CD8-positive, alpha-beta memory T cell (primary cell): ENCODE measurements around the gene TMSB10. TPM values are rescaled to one million over a fixed set of nuclear protein-coding genes. Genes with fewer than 3 reads are reported as not detected.
"Not testable (repeated sequence)": the region's sequence is repeated elsewhere in the genome, so short reads cannot be mapped to it uniquely, and the experiment has no call there.

Experiments
- CTCF ChIA-PET: fragments of 350-600 bp; sonication (Branson Sonifier 250); formaldehyde crosslinking; loops from one replicate; lab custom pipeline; 2021; ENCODE audit warnings: antibody characterized with exemption; lab: Charles Lee
- POLR2A ChIA-PET: fragments of 350-600 bp; sonication (Branson Sonifier 250); formaldehyde crosslinking; loops from one replicate; lab custom pipeline; 2021; ENCODE audit warnings: antibody characterized with exemption; lab: Charles Lee
- DNase-seq, 5 donors: peaks; one replicate each; pipeline versions ENCODE4 v3.0.0 to v3.0.0-alpha.2; 2020 to 2022; ENCODE audit warnings: mixed read lengths in 1 of 5
- H3K27ac ChIP-seq: one replicate; pipeline ENCODE4 v1.7.0; 2013; ENCODE audit warnings: low read depth, mild to moderate bottlenecking, low read length, moderate library complexity
- H3K27me3 ChIP-seq: 2 replicates; pipeline ENCODE4 v1.7.0; 2013; ENCODE audit warnings: low read length, mild to moderate bottlenecking; ENCODE audit not compliant: insufficient read depth, poor library complexity, severe bottlenecking
- H3K36me3 ChIP-seq: 2 replicates; pipeline ENCODE4 v1.7.0; 2013; ENCODE audit warnings: mild to moderate bottlenecking, low read length, moderate library complexity; ENCODE audit not compliant: insufficient read depth
- H3K4me1 ChIP-seq: 2 replicates; pipeline ENCODE4 v1.7.0; 2013; ENCODE audit warnings: mild to moderate bottlenecking, low read length, moderate library complexity; ENCODE audit not compliant: insufficient read depth
- H3K4me3 ChIP-seq: 2 replicates; pipeline ENCODE4 v1.7.0; 2013; ENCODE audit warnings: mild to moderate bottlenecking, low read length
- H3K9me3 ChIP-seq: 2 replicates; pipeline ENCODE4 v1.7.0; 2013; ENCODE audit warnings: mild to moderate bottlenecking, low read length
- H3K27ac Mint-ChIP-seq, 8 donors: one replicate each; pipeline ENCODE4 v1.8.0; 2020 to 2021; ENCODE audit warnings: mixed read lengths in 8 of 8, mild to moderate bottlenecking in 6 of 8, inconsistent platforms in 3 of 8, moderate library complexity in 3 of 8
- H3K27me3 Mint-ChIP-seq, 2 donors: one replicate each; pipeline ENCODE4 v1.8.0; 2020 to 2021; ENCODE audit warnings: mixed read lengths in 2 of 2, mild to moderate bottlenecking in 1 of 2, moderate library complexity in 1 of 2
- H3K36me3 Mint-ChIP-seq, 3 donors: one replicate each; pipeline ENCODE4 v1.8.0; 2020 to 2021; ENCODE audit warnings: mixed read lengths in 3 of 3, inconsistent platforms in 1 of 3, mild to moderate bottlenecking in 1 of 3
- H3K4me1 Mint-ChIP-seq, 3 donors: one replicate each; pipeline ENCODE4 v1.8.0; 2020 to 2021; ENCODE audit warnings: mixed read lengths in 3 of 3, inconsistent platforms in 1 of 3, mild to moderate bottlenecking in 1 of 3
- H3K4me3 Mint-ChIP-seq, 7 donors: one replicate each; pipeline ENCODE4 v1.8.0; 2020 to 2021; ENCODE audit warnings: mixed read lengths in 7 of 7, mild to moderate bottlenecking in 6 of 7, moderate library complexity in 4 of 7, inconsistent platforms in 2 of 7
- H3K9me3 Mint-ChIP-seq, 5 donors: one replicate each; pipeline ENCODE4 v1.8.0; 2020 to 2022; ENCODE audit warnings: mixed read lengths in 5 of 5, mild to moderate bottlenecking in 3 of 5, moderate library complexity in 2 of 5, inconsistent platforms in 1 of 5
- polyA plus RNA-seq: library from polyadenylated mRNA; unstranded; fragments of 300-500 nt; fragmentation: Illumina TruSeq; gene quantifications from one replicate; pipeline ENCODE4 v1.2.3, GENCODE V29; 2021
- total RNA-seq, 2 experiments: library from RNA; stranded (reverse); gene quantifications; one replicate each; pipeline ENCODE4 v1.2.3, GENCODE V29; 2021

The TMSB10 gene
- total and polyA plus RNA-seq, 3 experiments from 2014 or later, result 1,121 to 4,836 (median 1,125) TPM

DNA sequence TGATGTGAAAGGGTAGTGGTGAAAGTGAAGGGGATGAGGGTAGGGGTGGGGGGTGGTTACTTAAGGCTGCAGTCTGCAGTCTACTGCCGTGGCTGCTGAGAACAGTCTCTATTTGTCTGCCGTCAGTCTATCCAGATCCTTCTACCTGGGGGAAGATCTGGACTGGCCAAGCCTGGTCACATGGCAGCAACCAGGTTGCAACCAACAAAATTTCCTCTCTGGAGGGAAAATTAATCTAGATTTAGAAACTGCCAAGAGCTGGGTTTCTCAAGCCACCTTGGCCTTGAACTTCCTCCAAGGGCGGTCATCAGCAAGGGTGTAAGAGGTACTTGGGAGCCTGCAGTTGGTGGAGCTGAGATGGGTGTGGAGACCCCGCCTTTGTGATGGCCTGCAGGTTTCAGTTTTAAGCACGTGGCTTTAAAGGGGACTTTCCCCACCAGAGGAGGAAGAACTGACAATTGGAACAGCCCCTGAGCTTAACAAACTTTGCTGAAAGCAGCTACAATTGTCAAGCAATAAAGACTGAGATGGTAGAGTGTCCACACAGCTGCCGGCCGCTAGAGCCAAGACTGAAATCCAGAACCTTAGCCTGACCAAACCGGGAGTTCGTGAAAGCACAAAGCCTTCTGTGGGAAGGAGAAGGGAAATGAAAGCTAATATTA lies 34.1 kb downstream of the TMSB10 start:
- no peaks in the 10 kb centered on the region for H3K9me3 ChIP-seq
- Mint-ChIP-seq H3K4me1 (peaks cover 21 to 36% (median 36%) of the 10 kb centered on the region in 3 donors), H3K9me3 (no peaks in the 10 kb centered on the region), H3K27ac (peak overlapping the region; percentile 92 to 100 (median 97)), H3K27me3 (no peaks in the 10 kb centered on the region), H3K4me3 (peak overlapping the region; percentile 39 to 91 (median 81)), H3K36me3 (no peaks in the 10 kb centered on the region)
- ChIA-PET CTCF (interaction anchor here (0.7 to 9.8 kb wide), 10 partner anchors 9 to 156 kb away, joined by 3 to 97 read pairs (median 4); partner anchors contain the start of gene TRABD2A), POLR2A (interaction anchor here (0.5 to 5.1 kb wide), 9 partner anchors 9 to 161 kb away, joined by 3 to 46 read pairs (median 5); partner anchors contain the start of genes KCMF1 and TRABD2A)
- peak overlapping the region; percentile 47 for H3K27ac ChIP-seq
- H3K27me3 ChIP-seq, result no peaks in the 10 kb centered on the region
- DNase-seq, result peak; percentile 57 to 82 (median 70)
- peak overlapping the region; percentile 54 for H3K4me3 ChIP-seq
- no peaks in the 10 kb centered on the region for H3K36me3 ChIP-seq
- peaks cover 21% of the 10 kb centered on the region for H3K4me1 ChIP-seq

DNA sequence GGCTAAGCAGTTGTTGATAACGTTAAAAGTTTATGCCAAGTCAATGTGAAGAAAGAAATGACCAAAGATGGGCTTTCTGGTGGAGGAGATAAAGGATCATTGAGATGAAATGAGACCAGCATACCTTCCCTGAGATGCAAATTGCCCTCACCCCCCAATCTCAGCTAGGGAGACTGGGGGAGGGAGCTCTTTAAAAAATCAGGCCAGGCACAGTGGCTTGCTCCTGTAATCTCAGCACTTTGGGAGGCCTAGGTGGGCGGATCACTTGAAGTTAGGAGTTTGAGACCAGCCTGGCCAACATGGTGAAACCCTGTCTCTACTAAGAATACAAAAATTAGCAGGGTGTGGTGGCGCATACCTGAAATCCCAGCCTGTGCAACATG lies 34.6 kb downstream of the TMSB10 start:
- POLR2A ChIA-PET, result interaction anchor here (0.8 to 5.1 kb wide), 7 partner anchors 10 to 60 kb away, joined by 3 to 46 read pairs (median 5); partner anchors contain the start of genes KCMF1 and TRABD2A
- Mint-ChIP-seq H3K4me3 (peak overlapping the region; percentile 39 to 91 (median 81)), H3K27me3 (no peaks in the 10 kb centered on the region), H3K27ac (peak overlapping the region; percentile 92 to 100 (median 97)), H3K9me3 (no peaks in the 10 kb centered on the region), H3K36me3 (no peaks in the 10 kb centered on the region), H3K4me1 (peaks cover 26 to 42% (median 41%) of the 10 kb centered on the region in 3 donors)
- CTCF ChIA-PET, result interaction anchor here (0.7 to 9.8 kb wide), 8 partner anchors 9 to 157 kb away, joined by 3 to 97 read pairs (median 4); no protein-coding TSS in a partner anchor
- DNase-seq, result no peak
- H3K27me3 ChIP-seq, result no peaks in the 10 kb centered on the region
- peak overlapping the region; percentile 47 for H3K27ac ChIP-seq
- no peaks in the 10 kb centered on the region for H3K36me3 ChIP-seq
- peaks cover 25% of the 10 kb centered on the region for H3K4me1 ChIP-seq
- no peaks in the 10 kb centered on the region for H3K9me3 ChIP-seq
- H3K4me3 ChIP-seq, result peak overlapping the region; percentile 54

DNA sequence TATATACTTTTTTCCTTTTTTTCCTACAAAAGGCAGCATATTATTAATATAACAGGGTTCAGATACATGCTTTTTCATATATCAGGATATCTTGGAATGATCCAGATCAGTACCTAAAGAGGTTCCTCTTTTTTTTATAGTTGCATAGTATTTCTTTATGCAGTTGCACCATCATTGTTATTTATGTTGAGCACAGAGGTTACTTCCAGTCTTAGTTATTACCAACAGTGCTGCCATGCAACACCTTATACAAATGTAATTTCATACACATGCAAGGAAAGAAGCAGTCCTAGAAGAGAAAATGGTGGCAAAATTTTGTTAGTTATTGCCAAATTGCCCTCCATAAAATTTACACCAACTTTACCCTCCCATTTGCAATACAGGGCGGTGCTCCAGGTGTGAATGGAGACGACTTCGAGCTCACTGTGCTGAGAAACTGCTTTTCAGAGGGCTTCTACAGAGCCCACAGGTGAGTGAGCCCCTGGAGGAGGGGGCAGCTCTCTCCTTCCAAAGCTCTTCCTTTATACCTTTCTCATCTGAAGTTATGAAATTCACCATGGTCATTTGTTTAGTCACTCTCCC lies 35.5 kb downstream of the TMSB10 start:
- no peak for DNase-seq
- Histone ChIP-seq H3K27ac (no peak overlapping the region), H3K4me1 (peaks cover 32% of the 10 kb centered on the region), H3K36me3 (no peaks in the 10 kb centered on the region), H3K4me3 (no peak overlapping the region), H3K27me3 (no peaks in the 10 kb centered on the region), H3K9me3 (no peaks in the 10 kb centered on the region)
- H3K27ac Mint-ChIP-seq, result peak overlapping the region in 6 of 8 donors; percentile 23 to 92 (median 61)
- no peaks in the 10 kb centered on the region for H3K27me3 Mint-ChIP-seq
- H3K36me3 Mint-ChIP-seq, result no peaks in the 10 kb centered on the region
- CTCF ChIA-PET, result interaction anchor here (9.8 kb wide), 1 partner anchor 15 kb away, joined by 97 read pairs; no protein-coding TSS in a partner anchor
- POLR2A ChIA-PET, result interaction anchor here (1.8 to 5.1 kb wide), 2 partner anchors 15 to 30 kb away, joined by 19 to 46 read pairs; partner anchors contain the start of gene KCMF1
- H3K4me1 Mint-ChIP-seq, result peaks cover 32 to 45% (median 44%) of the 10 kb centered on the region in 3 donors
- H3K9me3 Mint-ChIP-seq, result no peaks in the 10 kb centered on the region
- peak overlapping the region in 2 of 7 donors; percentile 34 to 52 for H3K4me3 Mint-ChIP-seq

DNA sequence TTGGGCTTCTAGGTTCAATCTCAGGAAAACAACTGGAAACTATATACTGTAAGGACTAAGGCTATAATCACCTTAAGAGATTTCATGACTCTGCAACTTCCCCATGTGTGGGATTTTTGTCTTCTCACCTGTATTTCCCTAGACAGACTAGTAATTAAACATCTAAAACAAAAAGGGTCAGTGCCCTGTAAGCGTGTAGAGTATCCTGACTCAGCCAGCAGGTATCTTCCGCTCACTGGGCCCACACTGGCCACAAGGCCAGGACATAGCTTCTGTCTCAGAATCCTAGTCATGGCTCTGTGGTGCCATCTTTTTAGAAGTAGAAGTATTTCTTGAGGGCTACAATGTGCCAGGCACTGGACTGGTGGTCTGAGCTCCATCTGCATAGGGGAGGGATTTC lies 36.7 kb downstream of the TMSB10 start:
- Histone ChIP-seq H3K27ac (no peak overlapping the region), H3K36me3 (no peaks in the 10 kb centered on the region), H3K9me3 (no peaks in the 10 kb centered on the region), H3K27me3 (no peaks in the 10 kb centered on the region), H3K4me1 (peaks cover 43% of the 10 kb centered on the region), H3K4me3 (no peak overlapping the region)
- Mint-ChIP-seq H3K9me3 (no peaks in the 10 kb centered on the region), H3K36me3 (no peaks in the 10 kb centered on the region), H3K4me1 (peaks cover 41 to 51% (median 49%) of the 10 kb centered on the region in 3 donors), H3K27ac (peak overlapping the region in 4 of 8 donors; percentile 16 to 68 (median 53)), H3K27me3 (no peaks in the 10 kb centered on the region), H3K4me3 (no peak overlapping the region)
- POLR2A ChIA-PET, result interaction anchor here (5.1 kb wide), 1 partner anchor 28 kb away, joined by 46 read pairs; the partner anchor contains the start of gene KCMF1
- CTCF ChIA-PET, result interaction anchor here (9.8 kb wide), 1 partner anchor 17 kb away, joined by 97 read pairs; no protein-coding TSS in a partner anchor
- no peak for DNase-seq

DNA sequence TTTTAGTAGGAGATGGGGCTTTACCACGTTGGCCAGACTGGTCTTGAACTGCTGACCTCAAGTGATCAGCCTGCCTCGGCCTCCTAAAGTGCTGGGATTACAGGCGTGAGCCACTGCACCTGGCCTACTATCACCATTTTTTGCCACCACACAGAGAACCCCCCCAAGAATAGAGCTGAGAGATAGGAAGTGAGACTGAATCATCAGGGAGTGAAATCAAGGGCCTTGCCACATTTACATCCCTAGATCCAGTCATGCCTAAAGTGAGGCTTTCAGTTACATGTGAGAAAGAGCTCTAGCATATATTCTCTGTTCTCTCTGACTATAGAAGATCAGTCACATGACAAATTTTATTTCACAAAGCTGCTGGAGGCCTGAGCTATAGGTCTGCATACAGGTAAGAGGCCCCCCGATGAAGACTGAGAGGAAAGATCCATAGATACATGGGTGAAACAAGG lies 37.5 kb downstream of the TMSB10 start:
- peaks cover 39 to 49% (median 46%) of the 10 kb centered on the region in 3 donors for H3K4me1 Mint-ChIP-seq
- H3K4me1 ChIP-seq, result peaks cover 42% of the 10 kb centered on the region
- POLR2A ChIA-PET, result no interaction called here

DNA sequence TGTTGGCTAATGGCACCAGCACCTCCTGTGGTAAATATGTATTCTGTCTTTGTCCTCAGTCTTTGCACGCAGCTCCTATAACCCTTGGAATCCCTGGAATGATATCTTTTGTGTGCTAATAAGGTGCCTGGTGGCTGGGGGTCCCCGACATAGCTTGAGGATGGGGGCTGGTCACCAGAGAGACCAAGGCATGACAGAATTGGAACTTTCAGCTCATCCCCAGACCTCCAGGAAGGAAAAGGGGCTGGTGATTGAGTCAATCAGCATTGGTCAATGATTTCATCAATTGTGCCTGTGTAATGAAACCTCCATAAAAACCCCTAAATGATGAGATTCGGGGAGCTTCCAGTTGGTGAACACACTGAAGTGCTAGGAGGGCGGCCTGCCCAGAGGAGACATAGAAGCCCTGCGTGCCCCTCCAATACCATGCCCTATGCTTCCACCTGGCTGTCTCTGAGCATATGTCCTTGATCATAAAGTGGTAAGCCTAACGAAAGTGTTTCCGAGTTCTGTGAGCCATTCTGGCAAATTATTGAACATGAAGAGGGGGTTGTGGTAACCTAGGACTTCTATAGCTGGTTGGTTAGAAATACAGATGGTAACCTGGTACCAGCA lies 38.9 kb downstream of the TMSB10 start:
- Mint-ChIP-seq H3K36me3 (no peaks in the 10 kb centered on the region), H3K4me3 (peak overlapping the region in 1 of 7 donors; percentile 27), H3K27me3 (no peaks in the 10 kb centered on the region), H3K9me3 (no peaks in the 10 kb centered on the region), H3K4me1 (peaks cover 29 to 35% (median 33%) of the 10 kb centered on the region in 3 donors), H3K27ac (peak overlapping the region in 7 of 8 donors; percentile 3 to 85 (median 23))
- no peak for DNase-seq
- Histone ChIP-seq H3K36me3 (no peaks in the 10 kb centered on the region), H3K27me3 (no peaks in the 10 kb centered on the region), H3K4me3 (no peak overlapping the region), H3K27ac (no peak overlapping the region), H3K4me1 (peaks cover 31% of the 10 kb centered on the region), H3K9me3 (no peaks in the 10 kb centered on the region)
- ChIA-PET CTCF (interaction anchor here (0.6 to 3.1 kb wide), 5 partner anchors 10 to 362 kb away, joined by 3 to 28 read pairs (median 4); no protein-coding TSS in a partner anchor), POLR2A (interaction anchor here (1.4 kb wide), 1 partner anchor 27 kb away, joined by 4 read pairs; the partner anchor contains the start of gene KCMF1)

More for the DNA sequence above, 37.5 kb downstream of the TMSB10 start:
- CTCF ChIA-PET, result interaction anchor here (1.4 to 9.8 kb wide), 2 partner anchors 8 to 17 kb away, joined by 4 to 97 read pairs; no protein-coding TSS in a partner anchor
- Histone ChIP-seq H3K27me3 (no peaks in the 10 kb centered on the region), H3K36me3 (no peaks in the 10 kb centered on the region), H3K4me3 (no peak overlapping the region), H3K9me3 (no peaks in the 10 kb centered on the region), H3K27ac (no peak overlapping the region)
- Mint-ChIP-seq H3K27ac (peak overlapping the region in 5 of 8 donors; percentile 20 to 83 (median 47)), H3K27me3 (no peaks in the 10 kb centered on the region), H3K9me3 (no peaks in the 10 kb centered on the region), H3K36me3 (no peaks in the 10 kb centered on the region), H3K4me3 (no peak overlapping the region)
- no peak for DNase-seq

DNA sequence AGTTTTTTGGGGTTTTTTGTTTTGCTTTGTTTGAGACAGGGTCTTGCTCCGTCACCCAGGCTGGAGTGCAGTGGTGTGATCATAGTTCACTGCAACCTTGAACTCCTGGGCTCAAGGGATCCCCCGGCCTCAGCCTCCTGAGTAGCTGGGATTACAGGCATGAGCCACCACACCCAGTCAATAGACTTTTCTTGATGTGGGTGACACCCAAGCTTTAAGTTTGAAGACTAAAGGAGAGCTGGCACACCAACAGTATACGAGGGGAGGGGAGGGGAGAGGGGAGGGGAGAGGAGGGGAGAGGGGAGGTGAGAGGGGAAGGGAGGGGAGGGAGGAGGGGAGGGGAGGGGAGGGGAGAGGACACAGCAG lies 40.4 kb downstream of the TMSB10 start:
- ChIA-PET CTCF (interaction anchor here (1.1 to 3.1 kb wide), 9 partner anchors 11 to 72 kb away, joined by 3 to 28 read pairs (median 6); no protein-coding TSS in a partner anchor), POLR2A (interaction anchor here (0.6 to 2.1 kb wide), 3 partner anchors 20 to 61 kb away, joined by 4 to 14 read pairs (median 10); partner anchors contain the start of gene KCMF1)
- H3K9me3 ChIP-seq, H3K36me3 Mint-ChIP-seq, H3K4me3 ChIP-seq, H3K9me3 Mint-ChIP-seq, H3K27me3 Mint-ChIP-seq, H3K36me3 ChIP-seq, H3K27me3 ChIP-seq, H3K27ac ChIP-seq: not testable (repeated sequence)
- peak in 1 of 5 donors; percentile 28 for DNase-seq
- Mint-ChIP-seq H3K27ac (peak overlapping the region; percentile 23 to 99 (median 84)), H3K4me1 (peaks cover 21 to 27% (median 24%) of the 10 kb centered on the region in 3 donors), H3K4me3 (peak overlapping the region in 2 of 7 donors; percentile 68 to 80)
- H3K4me1 ChIP-seq, result peaks cover 23% of the 10 kb centered on the region
